G401 (cell line): ENCODE data around the gene TTLL3. TPM values are rescaled to one million over a fixed set of nuclear protein-coding genes. Genes with fewer than 3 reads are reported as not detected.
"Not testable (repeated sequence)": the region's sequence is repeated elsewhere in the genome, so short reads cannot be mapped to it uniquely, and the experiment has no call there.

Source experiments
- DNase-seq: peaks from one replicate; pipeline ENCODE4 v3.0.0-alpha.2; 2015; ENCODE audit warnings: low spot score
- in situ Hi-C: cut with HindIII; loops from 2 replicates; pipeline ENCODE4 v1.10.0; 2016; ENCODE audit warnings: low sequenced_read_pairs, mixed read lengths
- total RNA-seq: library from RNA; depleted of rRNA; stranded (reverse); fragments of >200 nt; shearing (Covaris generic); gene quantifications from 2 replicates; pipeline ENCODE4 v1.2.3, GENCODE V29; 2014

TTLL3 gene
- total RNA-seq, 1 experiment from 2014 or later, result 5.4 TPM

DNA sequence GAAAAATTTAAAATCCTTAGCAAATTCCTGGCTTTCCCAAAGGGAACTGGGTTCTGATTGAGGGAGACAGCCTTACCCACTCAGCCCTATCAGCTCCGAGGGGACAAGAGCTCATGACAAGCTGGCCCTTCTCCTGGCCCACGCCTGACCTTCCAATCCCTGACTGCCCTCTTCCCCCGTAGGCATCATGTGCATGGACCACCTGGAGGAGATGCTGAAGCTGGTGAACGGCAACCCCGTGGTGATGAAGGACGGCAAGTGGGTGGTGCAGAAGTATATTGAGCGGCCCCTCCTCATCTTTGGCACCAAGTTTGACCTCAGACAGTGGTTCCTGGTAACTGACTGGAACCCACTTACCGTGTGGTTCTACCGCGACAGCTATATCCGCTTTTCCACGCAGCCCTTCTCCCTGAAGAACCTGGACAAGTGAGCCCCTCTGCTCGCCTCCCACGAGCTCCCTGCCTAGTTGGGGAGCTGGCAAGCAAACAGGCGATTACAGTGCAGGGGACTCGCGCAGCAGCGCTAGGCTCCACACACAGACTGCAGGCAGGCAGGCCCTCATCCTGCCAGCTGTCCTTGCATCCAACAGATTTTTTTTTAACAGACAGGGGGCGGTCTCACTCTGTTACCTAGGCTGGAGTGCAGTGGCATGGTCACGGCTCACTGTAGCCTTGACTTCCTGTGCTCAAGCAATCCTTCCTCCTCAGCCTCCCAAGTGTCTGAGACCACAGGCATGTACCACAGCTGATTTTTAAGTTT is 16.9 kb downstream of the TTLL3 start:
- no peak for DNase-seq
- in situ Hi-C loops, result no loop called here

DNA sequence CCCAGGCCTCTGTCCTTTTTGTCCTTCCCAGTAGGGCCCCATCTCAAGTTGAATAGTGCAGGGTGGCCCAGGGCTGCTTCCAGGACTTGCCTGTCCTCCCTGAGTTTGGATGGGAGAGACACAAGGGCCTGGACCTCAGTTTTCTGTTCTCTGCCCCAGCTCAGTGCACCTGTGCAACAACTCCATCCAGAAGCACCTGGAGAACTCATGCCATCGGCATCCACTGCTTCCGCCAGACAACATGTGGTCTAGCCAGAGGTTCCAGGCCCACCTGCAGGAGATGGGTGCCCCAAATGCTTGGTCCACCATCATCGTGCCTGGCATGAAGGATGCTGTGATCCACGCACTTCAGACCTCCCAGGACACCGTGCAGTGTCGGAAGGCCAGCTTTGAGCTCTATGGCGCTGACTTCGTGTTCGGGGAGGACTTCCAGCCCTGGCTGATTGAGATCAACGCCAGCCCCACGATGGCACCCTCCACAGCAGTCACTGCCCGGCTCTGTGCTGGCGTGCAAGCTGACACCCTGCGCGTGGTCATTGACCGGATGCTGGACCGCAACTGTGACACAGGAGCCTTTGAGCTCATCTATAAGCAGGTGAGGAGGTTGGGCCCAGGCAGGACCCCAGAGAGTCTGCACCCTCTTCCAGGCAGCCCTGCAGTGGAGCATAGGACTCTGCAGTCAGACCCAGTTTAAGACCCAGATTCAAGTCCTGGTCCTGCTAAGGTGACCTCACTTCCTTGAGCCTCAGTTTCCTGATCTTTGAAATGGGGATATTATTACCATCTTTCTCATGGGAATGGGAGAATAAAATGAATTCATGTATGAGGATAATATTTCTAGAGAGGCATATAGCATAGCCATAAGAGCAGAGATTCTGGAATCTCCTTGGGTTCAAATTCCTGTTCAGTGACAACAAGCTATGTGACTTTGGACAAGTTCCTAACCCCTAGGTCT is 19.0 kb downstream of the TTLL3 start:
- in situ Hi-C loops, result no loop called here
- no peak for DNase-seq

DNA sequence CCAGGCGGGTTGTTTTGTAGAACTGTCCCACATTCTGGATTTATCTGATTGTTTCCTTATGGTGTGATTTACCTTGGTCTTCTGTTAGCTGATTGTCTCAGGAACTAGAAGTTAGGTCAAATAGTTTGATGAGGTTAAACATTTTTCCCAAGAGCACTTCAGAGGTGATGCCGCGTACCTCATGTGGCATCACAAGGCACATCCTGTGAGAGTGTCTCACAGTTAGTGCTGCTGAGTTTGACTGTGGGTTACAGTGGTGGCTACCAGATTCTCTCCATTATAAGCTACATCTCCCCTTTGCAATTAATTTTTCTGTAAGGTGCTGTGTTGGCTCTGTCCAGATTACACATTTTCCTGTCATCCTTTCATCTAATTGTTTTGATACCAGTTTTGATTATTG is 21.2 kb downstream of the TTLL3 start:
- in situ Hi-C loops, result no loop called here
- DNase-seq, result no peak

DNA sequence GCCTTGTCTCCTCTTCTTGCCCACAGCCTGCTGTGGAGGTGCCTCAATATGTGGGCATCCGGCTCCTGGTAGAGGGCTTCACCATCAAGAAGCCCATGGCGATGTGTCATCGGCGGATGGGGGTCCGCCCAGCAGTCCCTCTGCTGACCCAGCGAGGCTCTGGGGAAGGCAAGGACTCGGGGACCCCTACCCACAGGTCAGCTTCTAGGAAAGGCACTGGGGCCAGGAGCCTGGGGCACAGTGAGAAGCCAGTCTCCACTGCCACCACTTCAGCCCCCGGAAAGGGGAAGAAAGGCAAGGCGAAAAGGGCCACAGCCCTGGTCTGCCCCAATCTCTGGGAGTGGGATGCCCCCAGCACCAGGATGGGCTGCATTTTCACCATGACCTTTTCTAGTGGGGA is 23.0 kb downstream of the TTLL3 start:
- in situ Hi-C loops, result no loop called here
- no peak for DNase-seq

DNA sequence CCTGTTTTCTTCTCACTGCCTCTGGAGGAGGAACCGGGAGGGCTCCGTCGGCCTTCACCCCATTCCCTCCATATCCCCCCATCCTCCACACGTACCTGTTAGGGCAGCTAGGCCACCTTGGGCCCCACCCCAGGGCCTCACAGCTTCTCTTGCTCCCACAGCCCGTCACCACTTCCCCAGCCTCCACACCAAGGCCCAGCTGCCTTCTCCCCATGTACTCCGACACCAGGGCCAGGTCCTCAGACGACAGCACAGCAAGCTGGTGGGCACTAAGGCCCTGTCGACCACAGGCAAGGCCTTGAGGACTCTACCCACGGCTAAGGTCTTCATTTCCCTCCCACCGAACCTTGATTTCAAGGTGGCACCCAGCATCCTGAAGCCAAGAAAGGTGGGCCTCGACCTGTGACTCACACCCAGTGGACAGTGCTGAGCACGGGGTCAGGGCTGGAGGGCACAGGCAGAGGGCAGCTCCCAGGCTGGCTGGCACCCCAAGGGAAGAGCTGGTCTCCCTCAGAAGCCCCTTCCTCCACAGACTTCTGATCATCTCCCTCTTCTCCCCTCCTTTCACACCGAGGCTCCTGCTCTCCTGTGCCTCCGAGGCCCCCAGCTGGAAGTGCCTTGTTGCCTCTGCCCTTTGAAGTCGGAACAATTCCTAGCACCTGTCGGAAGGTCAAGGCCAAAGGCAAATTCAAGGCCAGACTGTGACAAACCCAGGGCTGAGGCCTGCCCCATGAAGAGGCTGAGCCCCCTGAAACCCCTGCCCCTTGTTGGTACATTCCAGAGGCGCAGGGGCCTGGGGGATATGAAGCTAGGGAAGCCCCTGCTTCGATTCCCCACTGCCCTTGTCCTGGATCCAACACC is 24.7 kb downstream of the TTLL3 start:
- DNase-seq, result no peak
- in situ Hi-C loops, result no loop called here

DNA sequence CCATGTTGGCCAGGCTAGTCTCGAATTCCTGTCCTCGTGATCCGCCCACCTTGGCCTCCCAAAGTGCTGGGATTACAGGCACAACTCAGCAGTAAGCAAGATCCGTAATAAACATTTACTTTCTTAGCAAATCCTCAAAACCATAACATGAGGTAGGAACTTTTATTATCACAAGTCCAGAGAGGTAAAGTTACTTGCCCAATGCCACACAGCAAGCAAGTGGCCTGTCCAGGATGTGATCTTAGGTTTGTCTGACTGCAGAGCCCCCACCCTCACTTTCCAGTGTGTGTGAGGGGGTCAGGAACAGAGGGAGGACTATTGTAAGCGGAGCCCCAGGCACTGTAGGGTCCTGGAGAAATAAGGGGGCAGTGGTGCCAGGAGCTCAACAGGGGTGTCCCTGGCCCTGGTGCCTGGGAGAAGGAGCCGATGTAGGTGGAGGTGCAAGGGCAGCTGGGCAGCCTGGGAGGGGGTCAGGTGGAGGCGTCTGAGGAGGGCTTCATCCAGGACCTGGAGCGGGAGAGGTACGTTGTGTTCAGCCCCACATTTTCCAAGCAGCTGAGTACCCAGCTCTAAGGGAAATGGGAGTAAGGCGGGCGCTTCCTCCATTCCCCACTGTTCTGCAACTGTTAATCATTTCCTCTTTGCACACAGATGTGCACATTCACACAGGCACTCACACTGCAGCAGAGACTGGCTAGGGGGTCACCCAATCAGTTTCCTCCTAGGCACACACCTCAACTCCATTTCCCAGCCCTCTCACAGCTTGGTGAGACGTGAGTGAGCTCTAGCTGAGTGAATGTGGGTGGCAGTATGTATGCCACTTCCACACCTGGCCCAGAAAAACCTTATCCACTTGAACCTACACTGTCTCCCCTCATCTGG is 27.9 kb downstream of the TTLL3 start:
- DNase-seq, result no peak
- in situ Hi-C loops, result no loop called here

DNA sequence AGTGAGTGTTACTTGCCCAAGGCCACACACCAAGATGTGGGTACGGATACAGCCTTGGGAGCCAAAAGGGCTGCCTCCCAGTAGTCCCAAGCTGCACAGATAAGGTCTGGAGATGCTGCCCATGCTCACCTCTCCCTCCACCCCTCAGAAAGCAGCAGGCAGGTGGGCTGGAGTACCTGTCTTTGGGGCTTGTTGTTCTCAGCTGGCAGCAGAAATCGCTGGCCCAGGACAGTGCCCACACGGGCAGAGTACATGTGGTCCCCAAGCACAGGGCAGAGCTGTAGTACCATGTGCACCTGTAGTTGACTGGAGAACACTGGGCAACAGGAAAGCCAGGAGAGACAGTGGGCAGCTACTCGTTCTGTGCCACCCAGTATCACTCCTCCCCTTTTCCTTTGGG is 28.8 kb downstream of the TTLL3 start:
- in situ Hi-C loops, result no loop called here
- no peak for DNase-seq

DNA sequence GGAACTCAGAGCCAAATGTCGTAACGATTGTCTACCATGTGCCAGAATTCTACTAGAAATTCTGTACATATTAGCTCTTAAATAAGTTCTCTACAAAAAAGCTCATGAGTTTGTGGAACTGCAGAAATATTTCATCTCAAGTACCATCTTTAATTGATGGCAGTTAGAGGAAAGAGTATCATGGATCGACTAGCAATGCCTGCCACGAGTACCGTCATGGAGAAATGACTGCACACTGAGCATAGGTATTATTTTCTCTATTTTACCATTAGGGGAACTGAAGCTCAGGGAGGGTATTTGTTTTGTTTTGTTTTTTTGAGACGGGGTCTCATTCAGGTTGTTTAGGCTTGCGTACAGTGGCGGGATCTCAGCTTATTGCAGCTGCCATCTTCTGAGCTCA is 31.0 kb downstream of the TTLL3 start:
- in situ Hi-C loops, result no loop called here
- no peak for DNase-seq

DNA sequence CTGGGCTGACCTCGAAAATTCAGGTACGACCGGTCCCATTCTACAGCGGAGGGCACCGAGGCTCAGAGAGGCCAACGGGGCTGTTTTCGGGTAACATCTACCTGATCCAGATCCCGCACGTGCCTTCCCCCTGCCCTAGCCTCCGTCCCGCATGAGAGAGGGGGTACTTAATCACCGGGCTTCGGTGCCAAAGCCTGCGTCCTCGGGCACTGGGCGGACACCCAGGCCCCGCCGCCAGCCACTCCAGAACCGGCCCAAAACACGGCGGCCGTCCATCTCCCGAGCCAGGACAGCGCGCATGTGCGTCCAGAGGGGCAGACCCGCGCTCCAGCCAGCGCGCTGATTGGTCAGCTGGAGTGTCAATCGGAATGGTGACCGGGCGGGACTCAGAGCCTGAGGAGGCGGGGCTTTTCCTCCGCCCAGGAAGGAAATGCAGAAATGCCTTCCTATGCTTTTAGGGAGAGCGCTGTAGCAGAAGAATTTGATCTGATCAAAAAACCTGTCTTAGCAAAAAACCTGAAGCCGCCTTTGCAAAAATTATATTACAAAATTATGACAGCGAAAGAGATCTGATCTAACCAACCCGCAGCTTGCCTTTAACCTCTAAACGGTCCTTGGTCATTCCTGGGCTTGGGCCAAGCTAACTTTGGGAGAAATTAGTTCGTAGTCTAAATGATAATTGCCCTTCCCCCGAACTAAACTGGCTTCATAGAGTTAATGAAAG is 33.8 kb downstream of the TTLL3 start, which contains the start of gene RPUSD3:
TSS of gene RPUSD3 (minus strand) at position 294 of the 724 bp plus-strand sequence. CDS start at position 276, 18 bp downstream.
- DNase-seq, result peak; percentile 98
- in situ Hi-C loops, result no loop called here

DNA sequence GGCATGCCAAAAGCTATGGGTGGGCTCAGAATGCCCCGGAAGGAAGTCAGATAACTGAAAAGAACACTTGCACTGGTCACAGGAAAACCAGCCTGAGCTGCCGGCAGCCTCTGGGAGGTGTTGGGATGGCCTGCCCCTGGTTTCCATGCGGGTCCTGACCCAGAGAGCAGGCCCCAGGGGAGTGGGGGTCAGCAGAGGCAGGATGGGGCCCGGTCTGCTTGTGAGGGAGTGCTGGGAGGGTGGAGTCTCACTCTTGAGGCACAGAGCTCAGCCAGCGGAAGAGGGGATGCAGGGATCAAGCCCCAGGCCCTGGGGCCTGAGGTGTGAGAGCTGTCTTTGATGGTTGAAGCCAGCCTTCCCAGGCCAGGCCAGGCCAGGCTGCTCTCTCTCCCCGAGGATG is 36.2 kb downstream of the TTLL3 start:
- no peak for DNase-seq
- in situ Hi-C loops, result no loop called here

DNA sequence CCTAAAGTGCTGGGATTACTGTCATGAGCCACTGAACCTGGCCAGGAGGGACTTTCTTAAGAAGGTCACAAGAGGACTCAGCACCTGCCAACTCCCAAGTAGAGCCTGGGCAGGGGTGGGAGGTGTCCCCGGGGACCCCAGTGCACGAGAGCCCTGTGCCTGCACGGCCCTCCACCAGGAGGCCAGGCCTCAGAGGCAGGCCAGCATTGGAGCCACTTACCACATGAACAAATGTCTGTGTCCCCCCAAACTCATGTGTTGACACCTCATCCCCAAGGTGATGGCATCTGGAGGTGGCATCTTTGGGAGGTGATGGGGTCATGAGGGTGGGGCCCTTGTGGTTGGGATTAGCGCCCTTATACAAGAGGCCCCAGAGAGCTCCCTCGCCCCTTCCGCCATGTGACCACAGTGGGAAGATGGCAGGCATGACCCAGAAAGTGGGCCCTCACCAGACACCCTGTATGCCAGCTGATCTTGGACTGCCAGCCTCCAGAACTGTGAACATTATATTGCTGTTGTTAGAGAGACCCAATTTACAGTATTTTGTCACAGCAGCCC is 36.9 kb downstream of the TTLL3 start:
- in situ Hi-C loops, result no loop called here

DNA sequence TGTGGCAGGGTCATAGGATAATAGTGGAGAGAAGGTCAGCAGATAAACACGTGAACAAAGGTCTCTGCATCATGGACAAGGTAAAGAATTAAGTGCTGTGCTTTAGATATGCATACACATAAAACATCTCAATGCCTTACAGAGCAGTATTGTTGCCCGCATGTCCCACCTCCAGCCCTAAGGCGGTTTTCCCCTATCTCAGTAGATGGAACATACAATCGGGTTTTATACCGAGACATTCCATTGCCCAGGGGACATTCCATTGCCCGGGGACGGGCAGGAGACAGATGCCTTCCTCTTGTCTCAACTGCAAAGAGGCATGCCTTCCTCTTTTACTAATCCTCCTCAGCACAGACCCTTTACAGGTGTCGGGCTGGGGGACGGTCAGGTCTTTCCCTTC is 37.8 kb downstream of the TTLL3 start:
- DNase-seq, in situ Hi-C loops: not testable (repeated sequence)

More for the DNA sequence above, 36.9 kb downstream of the TTLL3 start:
- DNase-seq, result no peak

DNA sequence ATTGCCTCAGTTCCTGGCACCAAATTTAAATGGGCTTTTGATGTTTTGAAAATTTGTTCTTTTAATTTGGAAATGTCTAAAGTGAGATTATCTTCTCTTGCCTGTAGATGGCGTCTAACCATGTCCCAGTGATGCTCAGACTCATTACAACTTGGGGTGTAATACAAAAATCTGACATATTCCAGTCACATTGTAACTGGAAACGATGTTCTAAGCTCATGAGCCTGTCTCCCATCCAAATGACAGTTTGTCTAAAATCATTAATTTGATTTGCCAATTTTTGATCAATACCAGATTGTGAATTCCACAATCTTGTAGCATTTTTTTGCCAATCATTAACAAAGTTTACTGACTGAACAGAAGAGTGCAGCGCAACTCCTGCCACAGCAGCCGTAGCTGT is 38.8 kb downstream of the TTLL3 start:
- in situ Hi-C loops, result not testable (repeated sequence)
- DNase-seq, result peak; percentile 50

DNA sequence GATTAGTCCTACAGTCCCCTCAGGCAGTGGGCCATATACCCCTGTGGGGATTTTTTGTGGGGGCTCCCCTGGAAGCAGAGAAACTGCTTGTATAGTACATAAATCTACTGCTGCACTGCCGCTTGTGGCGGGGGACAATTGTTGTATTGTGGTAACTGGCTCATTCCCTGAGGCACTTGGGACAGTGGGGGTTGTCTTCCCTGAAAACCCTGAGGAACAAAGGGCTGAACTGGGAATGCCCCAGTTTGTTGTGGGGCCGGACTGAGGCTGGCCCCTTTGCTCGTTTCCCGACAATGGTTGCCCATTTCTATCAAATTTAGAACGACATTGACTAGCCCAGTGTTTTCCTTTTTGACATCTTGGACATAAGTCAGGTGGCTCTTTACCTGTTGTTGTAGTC is 41.3 kb downstream of the TTLL3 start:
- in situ Hi-C loops, result not testable (repeated sequence)

DNA sequence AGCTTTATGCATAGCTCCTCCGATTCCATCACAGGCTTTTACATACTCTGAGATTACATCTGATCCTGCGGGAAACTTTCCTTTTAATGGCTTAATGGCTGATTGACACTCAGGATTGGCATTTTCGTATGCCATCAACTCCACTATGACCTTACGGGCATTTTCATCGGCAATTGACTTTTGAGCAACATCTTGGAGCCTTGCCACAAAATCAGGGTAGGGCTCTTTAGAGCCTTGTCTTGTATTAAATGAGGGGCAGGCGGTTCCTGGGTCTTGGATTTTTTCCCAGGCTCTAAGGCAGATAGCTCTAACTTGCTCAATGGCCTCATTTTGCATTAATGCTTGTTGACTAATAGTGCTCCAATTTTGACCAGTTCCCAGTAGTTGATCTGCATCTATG is 41.9 kb downstream of the TTLL3 start:
- DNase-seq, in situ Hi-C loops: not testable (repeated sequence)

More for the DNA sequence above, 41.3 kb downstream of the TTLL3 start:
- DNase-seq, result not testable (repeated sequence)

DNA sequence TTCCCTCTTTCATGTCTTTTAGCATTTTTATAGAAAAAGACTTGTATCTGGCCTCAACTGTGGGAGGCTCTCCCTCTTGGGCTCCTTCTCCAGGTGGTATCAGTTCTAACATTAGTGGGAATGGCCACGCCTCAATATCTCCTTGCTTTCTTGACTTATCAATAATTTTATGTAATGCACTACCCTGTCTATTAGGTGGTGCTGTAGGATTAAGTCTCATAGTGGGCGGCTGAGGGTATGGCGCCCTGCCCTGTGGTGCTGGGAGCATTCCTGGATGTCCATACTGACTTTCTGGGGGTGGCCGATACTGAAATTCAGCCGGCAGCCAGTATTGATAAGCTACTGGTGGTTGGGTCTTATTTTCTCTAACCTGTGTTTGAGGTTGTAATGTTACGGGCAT is 42.5 kb downstream of the TTLL3 start:
- in situ Hi-C loops, result no loop called here
- DNase-seq, result no peak

DNA sequence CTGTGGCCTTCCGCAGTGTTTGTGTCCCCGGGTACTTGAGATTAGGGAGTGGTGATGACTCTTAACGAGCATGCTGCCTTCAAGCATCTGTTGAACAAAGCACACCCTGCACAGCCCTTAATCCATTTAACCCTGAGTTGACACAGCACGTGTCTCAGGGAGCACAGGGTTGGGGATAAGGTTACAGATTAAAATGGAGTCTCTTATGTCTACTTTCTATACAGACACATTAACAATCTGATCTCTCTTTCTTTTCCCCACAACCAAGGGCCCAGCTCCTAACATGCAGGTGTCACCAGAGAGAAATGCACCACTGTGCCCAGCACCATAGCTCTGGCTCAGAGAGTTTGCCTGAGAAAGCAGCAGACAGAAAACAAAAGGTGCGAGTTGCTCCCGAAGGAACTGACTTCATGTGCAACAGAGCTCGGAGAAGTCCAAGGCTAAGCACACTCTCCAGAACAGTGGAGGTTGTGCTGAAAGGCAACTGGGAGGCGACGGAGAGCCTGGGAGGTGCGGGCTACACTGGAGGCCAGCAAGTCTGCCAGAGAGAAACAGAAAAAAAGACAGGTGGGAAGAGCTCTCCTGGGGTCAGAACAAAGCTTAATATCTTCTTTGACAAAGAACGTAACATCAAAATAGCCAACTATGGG is 44.4 kb downstream of the TTLL3 start:
- in situ Hi-C loops, DNase-seq: not testable (repeated sequence)
